ENCODE measurements around the gene NDFIP2. TPM values are rescaled to one million over a fixed set of nuclear protein-coding genes. Genes with fewer than 3 reads are reported as not detected.

NDFIP2 gene
- total RNA-seq, 2 experiments from 2014 or later = 160 to 205 TPM

Other genes starting within 250 kb of the NDFIP2 start
- 10 to 100 TPM; 61.3 to 79.6 TPM for gene RBM26, start 74.9 kb upstream of the NDFIP2 start, total RNA-seq